PFSK-1 (cell line): ENCODE results near the gene SLC50A1.

ENCODE experiments used
- FOXP2 ChIP-seq: optimal IDR thresholded peaks from 2 replicates; pipeline ENCODE3; 2011; ENCODE audit warnings: borderline replicate concordance, control low read depth, inconsistent platforms; ENCODE audit not compliant: insufficient read depth; ENCODE audit errors: extremely low read length, extremely low read depth
- POLR2AphosphoS5 ChIP-seq: IDR thresholded peaks from 2 replicates; pipeline ENCODE4 v1.6.1; 2012; ENCODE audit warnings: low read depth, mild to moderate bottlenecking, control low read depth, low read length, moderate library complexity
- REST ChIP-seq, 2 experiments: IDR thresholded peaks; 2 replicates each; pipeline versions ENCODE4 v1.6.1 to v1.8.0; 2011 to 2012; ENCODE audit warnings: low read depth in 2 of 2, low read length in 2 of 2, control low read depth in 1 of 2, inconsistent platforms in 1 of 2, mild to moderate bottlenecking in 1 of 2, moderate library complexity in 1 of 2; ENCODE audit not compliant: insufficient read depth in 1 of 2
- SIN3A ChIP-seq: IDR thresholded peaks from 2 replicates; pipeline ENCODE4 v1.6.1; 2012; ENCODE audit warnings: mild to moderate bottlenecking, low read length, moderate library complexity, borderline replicate concordance; ENCODE audit not compliant: insufficient read depth
- TAF1 ChIP-seq: IDR thresholded peaks from 2 replicates; pipeline ENCODE4 v1.6.1; 2012; ENCODE audit warnings: low read length, control low read depth, borderline replicate concordance; ENCODE audit not compliant: insufficient read depth

GRCh38 chr1:155160128-155160527, 24.5 kb downstream of the SLC50A1 start:
- TF ChIP-seq FOXP2: no peak
- no peak for TF ChIP-seq TAF1
- TF ChIP-seq POLR2AphosphoS5: no peak
- no peak for TF ChIP-seq REST (IDR thresholded peaks at IDR 0.05; ENCODE audit: insufficient read depth in 1 of 2, low read depth in 2 of 2, low read length in 2 of 2)
- TF ChIP-seq SIN3A: no peak
